Nephron (organoid): Measurements from ENCODE around the gene ERGIC2.

Experiments
- H3K27ac Mint-ChIP-seq, 3 experiments: 2 replicates each; pipeline ENCODE4 v1.8.0; 2020; ENCODE audit warnings: mixed read lengths in 3 of 3, mild to moderate bottlenecking in 2 of 3, moderate library complexity in 1 of 3
- H3K27me3 Mint-ChIP-seq: 2 replicates; pipeline ENCODE4 v1.8.0; 2021; ENCODE audit warnings: low read depth, mild to moderate bottlenecking, moderate library complexity, mixed read lengths
- H3K36me3 Mint-ChIP-seq: 2 replicates; pipeline ENCODE4 v1.8.0; 2020; ENCODE audit warnings: low read depth, mixed read lengths
- H3K4me1 Mint-ChIP-seq: 2 replicates; pipeline ENCODE4 v1.8.0; 2020; ENCODE audit warnings: mixed read lengths
- H3K4me3 Mint-ChIP-seq, 3 experiments: 2 replicates each; pipeline ENCODE4 v1.8.0; 2020; ENCODE audit warnings: mild to moderate bottlenecking in 3 of 3, mixed read lengths in 3 of 3, moderate library complexity in 2 of 3
- H3K9me3 Mint-ChIP-seq: 2 replicates; pipeline ENCODE4 v1.8.0; 2020; ENCODE audit warnings: mixed read lengths
- TF ChIP-seq, protein P1 (sequence below), 3 experiments: fragments of 200-600 bp; sonication (generic); IDR thresholded peaks; one replicate each; pipeline ENCODE4 v1.5.0; 2021; ENCODE audit warnings: antibody characterized with exemption in 3 of 3; ENCODE audit not compliant: unreplicated experiment in 3 of 3

The ERGIC2 gene

DNA sequence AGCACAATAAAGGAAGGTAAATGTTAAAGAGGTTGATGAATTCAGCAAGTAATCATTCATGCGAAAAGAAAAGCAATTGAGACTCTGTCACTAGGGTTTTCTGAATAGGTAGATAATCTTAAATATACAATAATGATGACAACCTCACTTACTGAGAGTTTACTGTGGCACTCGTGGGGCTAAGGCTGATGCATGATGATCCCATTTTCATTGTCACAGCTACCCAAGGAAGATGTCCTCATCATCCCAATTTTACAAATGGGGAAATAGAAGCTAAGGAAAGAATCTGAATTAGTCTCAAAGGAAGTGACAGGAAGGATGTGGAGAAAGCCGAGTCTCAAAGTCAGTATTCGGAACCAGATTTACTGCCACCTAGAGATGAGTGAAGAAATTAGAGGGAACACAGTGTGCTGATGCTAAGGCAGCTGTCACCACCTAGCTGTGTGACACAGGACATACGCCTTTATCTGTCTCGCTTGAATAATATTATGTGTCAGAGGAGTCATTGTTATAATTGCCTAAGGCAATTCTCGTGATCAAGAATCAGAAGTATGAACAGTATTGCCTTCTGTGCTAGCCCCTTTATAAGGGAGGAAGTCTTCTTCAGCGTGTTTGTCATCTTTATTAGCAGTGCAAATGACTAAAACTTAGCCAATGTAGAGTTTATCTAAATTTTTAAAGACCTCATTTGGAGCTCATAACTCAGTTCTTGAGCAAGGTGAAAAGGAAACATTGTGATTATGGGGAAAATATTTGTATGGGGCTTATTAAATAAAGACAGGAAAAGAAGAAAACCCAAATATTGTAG is 63.2 kb downstream of the ERGIC2 start:
- Mint-ChIP-seq H3K4me3 (no peak overlapping the region), H3K36me3 (peaks cover 21% of the 10 kb centered on the region), H3K4me1 (no peaks in the 10 kb centered on the region), H3K27me3 (no peaks in the 10 kb centered on the region), H3K9me3 (peaks cover 5% of the 10 kb centered on the region), H3K27ac (no peak overlapping the region)
- TF ChIP-seq, protein P1, sequence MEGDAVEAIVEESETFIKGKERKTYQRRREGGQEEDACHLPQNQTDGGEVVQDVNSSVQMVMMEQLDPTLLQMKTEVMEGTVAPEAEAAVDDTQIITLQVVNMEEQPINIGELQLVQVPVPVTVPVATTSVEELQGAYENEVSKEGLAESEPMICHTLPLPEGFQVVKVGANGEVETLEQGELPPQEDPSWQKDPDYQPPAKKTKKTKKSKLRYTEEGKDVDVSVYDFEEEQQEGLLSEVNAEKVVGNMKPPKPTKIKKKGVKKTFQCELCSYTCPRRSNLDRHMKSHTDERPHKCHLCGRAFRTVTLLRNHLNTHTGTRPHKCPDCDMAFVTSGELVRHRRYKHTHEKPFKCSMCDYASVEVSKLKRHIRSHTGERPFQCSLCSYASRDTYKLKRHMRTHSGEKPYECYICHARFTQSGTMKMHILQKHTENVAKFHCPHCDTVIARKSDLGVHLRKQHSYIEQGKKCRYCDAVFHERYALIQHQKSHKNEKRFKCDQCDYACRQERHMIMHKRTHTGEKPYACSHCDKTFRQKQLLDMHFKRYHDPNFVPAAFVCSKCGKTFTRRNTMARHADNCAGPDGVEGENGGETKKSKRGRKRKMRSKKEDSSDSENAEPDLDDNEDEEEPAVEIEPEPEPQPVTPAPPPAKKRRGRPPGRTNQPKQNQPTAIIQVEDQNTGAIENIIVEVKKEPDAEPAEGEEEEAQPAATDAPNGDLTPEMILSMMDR (IDR thresholded peaks at IDR 0.05; ENCODE audit: unreplicated experiment in 3 of 3), result peak; percentile 66 to 87 (median 70)

DNA sequence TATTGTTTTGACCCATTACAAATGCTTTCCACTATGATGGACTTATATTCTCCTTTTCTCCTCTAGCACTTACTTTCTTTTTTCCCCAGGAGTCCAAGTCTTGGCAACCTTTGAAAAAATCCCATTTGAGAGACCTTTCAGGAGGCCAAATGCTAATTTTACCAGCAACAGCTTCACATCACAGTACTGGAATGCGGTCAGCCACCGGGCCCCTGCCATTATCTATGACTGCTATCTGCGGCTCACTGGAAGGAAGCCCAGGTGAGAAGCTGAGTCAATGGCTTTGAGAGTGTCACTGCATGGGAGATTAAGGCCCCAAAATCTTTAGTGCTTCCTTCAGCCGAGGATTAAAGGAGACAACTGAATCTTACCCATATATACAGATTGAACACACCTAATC is 64.2 kb downstream of the ERGIC2 start:
- TF ChIP-seq, protein P1 (IDR thresholded peaks at IDR 0.05; ENCODE audit: unreplicated experiment in 3 of 3), result no peak
- H3K36me3 Mint-ChIP-seq, result peaks cover 11% of the 10 kb centered on the region
- H3K4me1 Mint-ChIP-seq, result no peaks in the 10 kb centered on the region

DNA sequence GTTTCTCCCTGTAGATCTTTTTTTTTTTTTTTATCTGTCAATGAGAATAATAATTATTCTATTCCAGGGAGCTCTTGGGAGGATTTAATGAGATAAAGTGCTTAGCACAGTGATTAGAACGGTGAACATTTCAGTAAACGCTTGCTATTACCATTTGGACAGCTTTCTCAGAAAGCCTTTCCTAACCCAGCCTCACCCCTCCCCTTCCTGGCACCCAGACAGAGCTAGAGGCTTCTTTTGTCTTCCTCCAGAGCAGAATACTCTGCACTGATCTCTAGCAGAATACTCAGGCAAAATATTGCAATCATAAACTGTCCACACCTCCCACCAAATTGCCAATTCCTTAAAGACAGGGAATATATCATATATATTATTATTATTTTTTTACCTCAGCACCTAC is 66.6 kb downstream of the ERGIC2 start:
- no peaks in the 10 kb centered on the region for H3K9me3 Mint-ChIP-seq
- no peak overlapping the region for H3K27ac Mint-ChIP-seq
- no peaks in the 10 kb centered on the region for H3K4me1 Mint-ChIP-seq
- no peak overlapping the region for H3K4me3 Mint-ChIP-seq
- TF ChIP-seq, protein P1 (IDR thresholded peaks at IDR 0.05; ENCODE audit: unreplicated experiment in 3 of 3), result no peak
- H3K36me3 Mint-ChIP-seq, result no peaks in the 10 kb centered on the region
- no peaks in the 10 kb centered on the region for H3K27me3 Mint-ChIP-seq

More for the DNA sequence above, 64.2 kb downstream of the ERGIC2 start:
- Mint-ChIP-seq H3K9me3 (peaks cover 2% of the 10 kb centered on the region), H3K27me3 (no peaks in the 10 kb centered on the region), H3K4me3 (no peak overlapping the region), H3K27ac (peak overlapping the region in 1 of 3 experiments; percentile 21)

DNA sequence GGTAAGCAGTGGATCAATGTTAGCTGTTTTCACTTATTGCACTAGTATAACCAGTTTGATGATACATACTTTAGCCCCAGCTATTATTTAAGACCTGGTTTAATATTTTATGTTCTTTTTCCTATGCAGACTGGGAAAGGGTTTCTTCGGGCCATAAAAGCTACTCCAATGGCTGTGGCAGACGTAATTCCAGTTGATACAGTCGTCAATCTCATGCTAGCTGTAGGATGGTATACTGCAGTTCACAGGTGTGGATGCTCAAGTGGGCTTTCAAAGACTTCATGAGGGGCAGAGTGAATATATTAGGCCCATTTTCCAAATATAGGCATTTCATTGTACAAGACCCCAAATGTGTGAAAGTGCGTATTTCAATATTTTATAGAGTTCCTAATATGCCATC is 70.1 kb downstream of the ERGIC2 start:
- H3K4me3 Mint-ChIP-seq, result no peak overlapping the region
- no peaks in the 10 kb centered on the region for H3K27me3 Mint-ChIP-seq
- H3K36me3 Mint-ChIP-seq, result no peaks in the 10 kb centered on the region
- TF ChIP-seq, protein P1 (IDR thresholded peaks at IDR 0.05; ENCODE audit: unreplicated experiment in 3 of 3), result no peak
- H3K27ac Mint-ChIP-seq, result no peak overlapping the region
- no peaks in the 10 kb centered on the region for H3K4me1 Mint-ChIP-seq
- H3K9me3 Mint-ChIP-seq, result no peaks in the 10 kb centered on the region

DNA sequence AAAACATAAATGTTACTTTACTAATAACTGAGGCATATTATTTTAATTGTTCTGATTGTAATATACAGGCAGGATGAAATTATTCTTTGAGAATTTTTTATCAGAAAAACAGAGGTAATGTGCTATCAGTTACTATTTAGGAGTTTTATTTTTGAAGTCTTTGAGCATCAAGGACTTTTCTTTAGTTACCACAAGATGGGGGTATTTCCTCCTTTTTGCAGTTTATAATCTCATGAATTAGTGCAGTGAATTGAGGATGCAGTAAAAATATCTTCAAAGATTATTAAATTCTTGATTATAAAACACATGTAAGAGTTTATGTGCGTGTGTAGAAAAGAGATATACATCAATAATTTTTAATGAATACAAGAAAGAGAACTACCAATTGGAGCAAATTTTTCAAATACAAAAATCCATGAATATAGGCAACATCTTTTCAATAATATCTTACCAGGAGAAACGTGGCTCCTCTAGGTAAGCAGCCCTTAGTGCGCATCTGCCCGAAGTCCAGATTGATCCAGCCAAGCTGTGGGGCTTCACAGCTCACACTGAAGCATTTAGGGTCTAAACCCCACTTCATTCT is 71.6 kb downstream of the ERGIC2 start:
- Mint-ChIP-seq H3K9me3 (no peaks in the 10 kb centered on the region), H3K36me3 (no peaks in the 10 kb centered on the region), H3K4me1 (no peaks in the 10 kb centered on the region), H3K4me3 (no peak overlapping the region), H3K27me3 (no peaks in the 10 kb centered on the region), H3K27ac (no peak overlapping the region)
- TF ChIP-seq, protein P1 (IDR thresholded peaks at IDR 0.05; ENCODE audit: unreplicated experiment in 3 of 3), result peak; percentile 43 to 54 (median 53)
